OCI-LY1 (cell line): ENCODE data around the gene ADAMTS15.

Experiments
- EZH2 ChIP-seq: fragments of 200-600 bp; sonication (generic), shearing (Covaris generic); IDR thresholded peaks from 2 replicates; pipeline ENCODE4 v1.8.0; 2017; ENCODE audit warnings: borderline replicate concordance, mixed run types, mild to moderate bottlenecking, antibody characterized with exemption, low read length, moderate library complexity, mixed read lengths
- TF ChIP-seq, protein P1 (sequence below): fragments of 200-600 bp; sonication (generic), shearing (Covaris generic); IDR thresholded peaks from 2 replicates; pipeline ENCODE4 v1.5.1; 2017; ENCODE audit warnings: mild to moderate bottlenecking, antibody characterized with exemption, low read length, moderate library complexity, mixed read lengths

DNA sequence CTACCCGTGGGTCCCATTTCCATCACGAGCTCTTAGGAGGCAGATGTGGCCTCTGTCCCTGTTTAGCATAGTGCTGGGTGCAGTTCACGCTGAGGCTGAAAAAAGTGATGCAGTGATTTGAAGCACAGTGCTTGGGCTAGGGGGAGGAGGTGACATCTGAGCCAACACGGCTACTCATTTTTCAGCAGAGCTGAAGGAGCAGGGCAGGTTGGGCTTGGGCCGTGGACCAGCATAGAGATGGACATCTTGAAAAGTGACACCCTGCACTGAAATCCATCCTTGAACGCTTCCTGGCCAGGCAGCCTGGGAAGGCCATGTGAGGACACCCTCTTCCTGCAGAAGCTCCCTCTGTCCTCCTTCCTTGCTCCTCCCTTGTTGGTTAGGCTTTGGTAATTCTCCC, 66.4 kb downstream of the ADAMTS15 start:
- TF ChIP-seq, protein P1, sequence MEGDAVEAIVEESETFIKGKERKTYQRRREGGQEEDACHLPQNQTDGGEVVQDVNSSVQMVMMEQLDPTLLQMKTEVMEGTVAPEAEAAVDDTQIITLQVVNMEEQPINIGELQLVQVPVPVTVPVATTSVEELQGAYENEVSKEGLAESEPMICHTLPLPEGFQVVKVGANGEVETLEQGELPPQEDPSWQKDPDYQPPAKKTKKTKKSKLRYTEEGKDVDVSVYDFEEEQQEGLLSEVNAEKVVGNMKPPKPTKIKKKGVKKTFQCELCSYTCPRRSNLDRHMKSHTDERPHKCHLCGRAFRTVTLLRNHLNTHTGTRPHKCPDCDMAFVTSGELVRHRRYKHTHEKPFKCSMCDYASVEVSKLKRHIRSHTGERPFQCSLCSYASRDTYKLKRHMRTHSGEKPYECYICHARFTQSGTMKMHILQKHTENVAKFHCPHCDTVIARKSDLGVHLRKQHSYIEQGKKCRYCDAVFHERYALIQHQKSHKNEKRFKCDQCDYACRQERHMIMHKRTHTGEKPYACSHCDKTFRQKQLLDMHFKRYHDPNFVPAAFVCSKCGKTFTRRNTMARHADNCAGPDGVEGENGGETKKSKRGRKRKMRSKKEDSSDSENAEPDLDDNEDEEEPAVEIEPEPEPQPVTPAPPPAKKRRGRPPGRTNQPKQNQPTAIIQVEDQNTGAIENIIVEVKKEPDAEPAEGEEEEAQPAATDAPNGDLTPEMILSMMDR: no peak
- no peak for TF ChIP-seq EZH2
